ENCODE measurements around the gene GABBR1.

DNA sequence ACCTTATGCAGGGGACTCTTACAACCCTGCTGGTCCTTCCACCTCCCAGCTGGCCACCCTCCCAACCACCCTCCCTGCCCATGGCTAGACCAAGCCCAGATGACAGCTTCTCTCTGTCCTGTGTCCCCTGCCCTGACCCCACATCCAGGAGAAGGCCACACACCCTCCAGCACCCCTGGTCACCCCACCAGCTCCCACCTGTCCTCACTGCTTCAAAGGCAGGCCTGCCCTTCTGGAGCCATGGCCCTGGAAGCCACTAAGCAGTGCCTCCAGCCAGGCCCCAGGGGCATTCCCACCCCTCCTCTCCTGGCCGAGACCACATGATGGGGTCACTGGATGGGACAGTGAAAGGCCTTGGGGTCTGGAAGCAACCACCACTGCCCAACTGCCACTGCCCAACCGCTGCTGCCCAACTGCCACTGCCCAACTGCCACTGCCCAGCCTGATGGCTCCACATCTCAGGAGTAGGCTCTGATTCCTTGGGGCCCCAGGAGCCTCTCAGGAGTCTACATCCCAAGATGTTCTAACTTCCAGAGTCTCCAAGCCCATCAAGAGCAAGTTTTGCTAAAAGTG, 103.9 kb downstream of the GABBR1 start:
- TF ChIP-seq EZH2 (IDR thresholded peaks at IDR 0.05; ENCODE audit: borderline replicate concordance, insufficient read depth, low read length, poor library complexity, severe bottlenecking) (no peak), TAF1 (IDR thresholded peaks at IDR 0.05; ENCODE audit: low read depth) (no peak), CTCF (IDR thresholded peaks at IDR 0.05; ENCODE audit: poor library complexity, severe bottlenecking) (no peak), MXI1 (conservative IDR thresholded peaks at IDR 0.05; ENCODE audit: poor library complexity, severe bottlenecking) (no peak), SMC3 (conservative IDR thresholded peaks at IDR 0.05; ENCODE audit: poor library complexity) (no peak), RAD21 (conservative IDR thresholded peaks at IDR 0.05) (no peak)
